Measurements from ENCODE around the gene SCT.

SCT gene

DNA sequence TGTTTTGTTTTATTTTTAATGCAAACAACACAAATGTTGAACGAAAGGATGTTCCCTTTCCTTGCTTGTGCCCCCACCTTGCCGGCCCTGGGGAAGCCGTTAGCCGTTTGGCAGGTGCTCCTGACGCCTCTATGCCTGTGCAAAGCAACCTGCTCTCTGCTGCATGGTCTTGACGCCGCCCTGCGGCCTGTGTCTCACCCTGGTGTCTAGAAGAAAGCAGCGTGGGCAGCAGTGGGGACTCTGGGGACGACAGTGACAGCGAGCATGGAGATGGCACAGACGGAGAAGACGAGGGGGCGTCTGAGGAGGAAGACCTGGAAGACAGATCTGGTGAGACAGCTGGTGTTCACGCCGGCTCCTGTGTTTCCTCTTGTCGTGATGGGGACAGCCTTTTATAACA lies 45.2 kb downstream of the SCT start:
- DNase-seq, result no peak

DNA sequence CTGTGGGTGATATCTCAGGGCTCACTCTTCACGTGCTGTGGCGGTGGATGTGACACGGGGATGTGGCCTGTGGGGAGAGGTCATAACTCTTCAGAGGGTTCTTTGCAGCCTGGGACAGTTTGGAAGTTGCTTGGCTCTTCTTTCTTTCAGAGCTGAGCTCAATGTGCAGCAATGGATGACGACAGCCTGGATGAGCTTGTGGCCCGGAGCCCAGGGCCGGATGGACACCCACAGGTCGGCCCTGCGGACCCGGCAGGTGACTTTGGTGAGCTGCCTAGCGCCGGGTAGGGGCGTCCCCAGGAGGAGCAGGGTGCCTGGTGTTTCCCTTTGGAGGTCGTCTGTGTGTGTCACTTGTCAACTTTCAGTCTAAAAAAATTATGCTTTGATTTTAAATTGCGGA lies 45.6 kb downstream of the SCT start:
- DNase-seq, result no peak

DNA sequence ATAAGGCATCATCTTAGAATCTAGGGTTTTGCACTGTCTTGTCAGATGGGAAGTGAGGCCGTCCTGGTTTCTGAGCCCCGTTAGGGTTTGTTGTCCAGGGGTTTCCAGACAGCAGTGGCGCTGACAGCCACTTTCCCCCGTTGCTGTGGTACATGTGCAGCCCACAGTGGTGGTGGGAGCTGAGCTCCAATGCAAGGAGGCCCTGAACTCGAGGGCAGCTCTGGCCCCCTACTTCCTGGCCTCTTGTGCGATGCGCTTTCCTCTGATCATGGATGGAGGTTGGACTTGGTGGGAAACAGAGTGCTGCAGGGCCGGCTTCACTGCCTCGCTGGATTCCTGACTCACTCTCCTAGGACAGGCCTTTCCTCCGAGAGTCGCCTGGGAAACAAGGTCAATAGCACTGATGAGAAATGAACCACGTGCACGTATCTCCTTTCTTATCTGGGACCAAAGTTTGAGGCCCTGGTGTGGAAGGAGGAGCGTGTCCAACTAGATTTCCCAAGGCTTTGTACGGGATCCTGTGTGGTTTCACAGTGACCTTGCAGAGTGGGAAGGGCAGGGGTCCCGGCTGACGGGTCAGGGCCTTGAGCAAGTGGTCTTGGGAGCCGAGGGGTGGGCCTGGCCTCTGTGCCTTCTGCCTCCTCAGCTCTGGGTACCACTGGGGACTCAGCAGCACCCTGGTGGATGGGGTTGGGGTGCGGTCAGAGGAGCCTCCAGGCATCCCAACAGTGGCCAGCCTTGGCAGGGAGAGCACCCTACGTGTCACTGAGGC lies 47.0 kb downstream of the SCT start:
- no peak for DNase-seq

DNA sequence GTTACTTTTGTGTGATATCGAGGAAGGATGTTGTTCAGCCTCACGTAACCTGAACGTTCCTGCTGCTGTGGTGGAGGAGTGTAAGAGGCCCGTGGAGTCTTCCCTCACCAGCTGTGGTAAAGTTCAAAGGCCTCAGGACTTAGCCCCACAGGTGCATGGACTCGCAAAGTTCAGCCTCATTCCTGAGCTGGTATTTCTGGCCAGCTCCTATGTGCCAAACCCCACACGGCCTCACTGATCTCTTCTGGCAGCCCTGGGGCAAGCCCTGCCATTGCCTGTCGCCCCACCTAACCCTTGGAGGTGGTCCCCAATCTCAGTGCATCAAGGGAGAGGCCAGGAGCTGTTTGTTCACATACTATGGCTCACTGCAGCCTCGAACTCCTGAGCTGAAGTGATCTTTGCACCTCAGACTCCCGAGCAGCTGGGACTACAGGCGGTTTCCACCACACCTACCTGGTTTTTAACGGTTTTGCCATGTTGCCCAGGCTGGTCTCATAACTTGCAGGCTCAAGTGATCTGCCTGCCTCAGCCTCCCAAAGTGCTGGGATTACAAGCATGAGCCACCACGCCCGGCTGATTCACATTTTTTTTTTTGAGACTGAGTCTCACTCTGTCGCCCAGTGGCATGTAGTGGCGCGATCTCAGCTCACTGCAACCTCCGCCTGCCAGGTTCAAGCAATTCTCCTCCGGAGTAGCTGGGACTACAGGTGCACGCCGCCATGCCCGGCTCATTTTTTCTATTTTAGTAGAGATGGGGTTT lies 48.5 kb downstream of the SCT start:
- no peak for DNase-seq

DNA sequence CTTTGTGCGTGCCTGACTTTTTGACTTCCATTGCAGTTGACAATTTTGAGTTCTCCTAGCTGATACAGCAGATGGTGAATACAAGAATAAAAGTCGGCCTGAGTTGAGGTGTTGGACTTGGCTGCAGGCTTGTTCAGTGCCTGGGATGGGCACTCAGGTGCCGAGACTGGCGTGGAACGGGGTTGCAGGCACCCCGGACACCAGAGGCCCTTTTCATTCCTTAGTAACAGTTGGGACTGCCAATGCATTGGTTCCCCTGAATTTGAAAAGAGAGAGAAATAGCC lies 49.4 kb downstream of the SCT start:
- no peak for DNase-seq

DNA sequence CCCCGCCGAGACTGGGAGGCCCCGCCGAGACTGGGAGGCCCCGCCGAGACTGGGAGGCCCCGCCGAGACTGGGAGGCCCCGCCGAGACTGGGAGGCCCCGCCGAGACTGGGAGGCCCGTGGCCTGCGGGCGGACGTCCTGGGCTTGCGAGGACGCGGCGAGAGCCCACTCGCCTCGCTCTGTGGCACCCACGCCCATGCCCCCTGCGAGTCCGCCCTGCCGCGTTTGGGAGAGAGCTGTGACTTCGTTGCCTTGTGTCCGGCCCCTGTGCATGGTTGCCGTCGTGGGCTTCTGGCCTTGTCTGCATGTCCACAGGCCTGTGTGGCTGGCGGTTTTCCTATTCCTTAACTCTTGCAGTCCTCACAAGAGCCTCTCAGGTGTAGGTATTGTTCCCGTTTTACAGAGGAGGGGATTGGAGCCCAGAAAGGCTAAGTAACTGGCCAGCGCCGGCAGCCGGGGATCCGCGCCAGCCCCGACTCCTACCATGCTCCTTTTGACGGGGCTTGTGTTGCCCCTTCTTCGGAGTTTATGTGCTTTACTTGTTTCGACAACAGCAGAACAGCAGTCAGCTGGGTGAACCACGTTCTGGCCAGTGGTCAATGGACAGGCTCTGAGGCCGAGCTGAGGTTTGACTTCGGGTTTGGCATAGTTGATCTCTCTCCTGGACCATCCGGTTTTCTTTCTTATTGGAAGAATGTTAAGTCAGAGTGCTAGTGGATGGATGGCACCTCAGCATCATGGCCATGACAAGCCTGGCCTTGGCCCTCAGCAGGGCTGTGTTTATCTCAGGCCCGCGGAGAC lies 50.0 kb downstream of the SCT start:
- no peak for DNase-seq
